Panc1 (cell line): ENCODE measurements around the gene PDE6A. TPM values are rescaled to one million over a fixed set of nuclear protein-coding genes. Genes with fewer than 3 reads are reported as not detected.
"Not testable (repeated sequence)": the region's sequence is repeated elsewhere in the genome, so short reads cannot be mapped to it uniquely, and the experiment has no call there.

Experiments
- ATAC-seq: fragments of 200-7000 bp; cut with Tn5 transposase; 2 replicates; pipeline ENCODE4 v1.9.1; 2020; ENCODE audit warnings: mild to moderate bottlenecking, moderate library complexity
- BruUV-seq: library from RNA; stranded (reverse); fragments of 400-500 nt; replicated peaks from 2 replicates; lab custom pipeline; 2021; lab: Mats Ljungman, UMichigan
- CTCF ChIA-PET: fragments of 300-600 bp; sonication (Branson Sonifier 250); formaldehyde crosslinking; loops from one replicate; lab custom pipeline; 2022; ENCODE audit warnings: antibody characterized with exemption; lab: Charles Lee
- POLR2A ChIA-PET: fragments of 300-600 bp; sonication (Branson Sonifier 250); formaldehyde crosslinking; loops from one replicate; lab custom pipeline; 2022; ENCODE audit warnings: antibody characterized with exemption; lab: Charles Lee
- DNase-seq: peaks from one replicate; pipeline ENCODE4 v3.0.0-alpha.2; 2010; ENCODE audit warnings: low read depth, low spot score
- H3K27ac ChIP-seq: 2 replicates; pipeline ENCODE4 v1.5.1; 2011; ENCODE audit warnings: mild to moderate bottlenecking, low read length, inconsistent platforms
- H3K27me3 ChIP-seq: fragments of 200-500 bp; sonication (Bioruptor generic); 2 replicates; pipeline ENCODE4 v1.6.0; 2014; ENCODE audit warnings: low read length, inconsistent platforms; ENCODE audit not compliant: control insufficient read depth, insufficient read depth
- H3K36me3 ChIP-seq: fragments of 200-500 bp; sonication (Bioruptor generic); 2 replicates; pipeline ENCODE4 v1.5.1; 2014; ENCODE audit warnings: inconsistent platforms, mild to moderate bottlenecking, low read length, moderate library complexity; ENCODE audit not compliant: control insufficient read depth, insufficient read depth
- H3K4me1 ChIP-seq: 2 replicates; pipeline ENCODE4 v1.5.1; 2011; ENCODE audit warnings: inconsistent platforms, mild to moderate bottlenecking, low read length, moderate library complexity; ENCODE audit not compliant: control insufficient read depth, insufficient read depth
- H3K4me3 ChIP-seq, 2 experiments: 2 replicates each; pipeline ENCODE4 v1.5.1; 2011 to 2012; ENCODE audit warnings: low read depth in 2 of 2, low read length in 2 of 2, mild to moderate bottlenecking in 2 of 2, inconsistent platforms in 1 of 2, moderate library complexity in 1 of 2
- H3K9me3 ChIP-seq: fragments of 200-500 bp; sonication (Bioruptor generic); 2 replicates; pipeline ENCODE4 v1.5.1; 2014; ENCODE audit warnings: low read depth, mild to moderate bottlenecking, inconsistent platforms, low read length, moderate library complexity; ENCODE audit not compliant: control insufficient read depth, insufficient read depth
- CTCF ChIP-seq: fragments of 450-650 bp; IDR thresholded peaks from 2 replicates; pipeline ENCODE4 v1.5.1; 2017; ENCODE audit warnings: mild to moderate bottlenecking
- POLR2AphosphoS5 ChIP-seq: IDR thresholded peaks from 2 replicates; pipeline ENCODE4 v1.6.1; 2012; ENCODE audit warnings: mild to moderate bottlenecking, low read depth, low read length, moderate library complexity
- REST ChIP-seq, 2 experiments: IDR thresholded peaks; 2 replicates each; pipeline ENCODE4 v1.6.1; 2011 to 2012; ENCODE audit warnings: low read depth in 2 of 2, control low read depth in 1 of 2, low read length in 1 of 2, mild to moderate bottlenecking in 1 of 2, moderate library complexity in 1 of 2; ENCODE audit not compliant: insufficient read depth in 1 of 2
- SIN3A ChIP-seq: IDR thresholded peaks from 2 replicates; pipeline ENCODE4 v1.6.1; 2012; ENCODE audit warnings: low read depth, mild to moderate bottlenecking, low read length, moderate library complexity, borderline replicate concordance; ENCODE audit not compliant: insufficient read depth
- TCF7L2 ChIP-seq: IDR thresholded peaks from 2 replicates; pipeline ENCODE4 v1.6.1; 2011; ENCODE audit warnings: mild to moderate bottlenecking, low read depth, low read length, inconsistent platforms
- in situ Hi-C: cut with HindIII; loops from 2 replicates; pipeline ENCODE4 v1.10.0; 2016; ENCODE audit warnings: low sequenced_read_pairs, low pct_unique_long_range_greater_than_20kb
- intact Hi-C: fragments of 100-400 bp; cut with micrococcal nuclease; formaldehyde crosslinking; loops from one replicate; pipeline ENCODE4 v1.10.0; 2022; ENCODE audit not compliant: unreplicated experiment
- total RNA-seq: library from RNA; stranded (reverse); gene quantifications from one replicate; pipeline ENCODE4 v1.2.1, GENCODE V29; 2021; ENCODE audit not compliant: unreplicated experiment

Gene PDE6A
- total RNA-seq, 1 experiment from 2014 or later: 0.33 TPM

GRCh38 chr5:149860801-149861322 is 83.7 kb downstream of the PDE6A start:
- H3K4me3 ChIP-seq: no peak overlapping the region
- no peaks in the 10 kb centered on the region for H3K4me1 ChIP-seq
- ChIA-PET POLR2A (no interaction called here), CTCF (no interaction called here)
- ATAC-seq (no peak), DNase-seq (no peak)
- no peak overlapping the region for H3K27ac ChIP-seq
- TF ChIP-seq POLR2AphosphoS5 (no peak), CTCF (no peak), SIN3A (no peak), REST (IDR thresholded peaks at IDR 0.05; ENCODE audit: insufficient read depth in 1 of 2, low read depth in 2 of 2, low read length in 1 of 2) (no peak), TCF7L2 (no peak)
- intact Hi-C loops: no loop called here
- no peaks in the 10 kb centered on the region for H3K27me3 ChIP-seq
- no TSS peak for BruUV-seq
- no peaks in the 10 kb centered on the region for H3K36me3 ChIP-seq
- in situ Hi-C loops: no loop called here
- H3K9me3 ChIP-seq: no peaks in the 10 kb centered on the region

GRCh38 chr5:149859746-149860145 is 84.8 kb downstream of the PDE6A start:
- POLR2A ChIA-PET: interaction anchor here (0.6 kb wide), 1 partner anchor 10 kb away, joined by 4 read pairs; no protein-coding TSS in a partner anchor
- in situ Hi-C loops: no loop called here
- no peaks in the 10 kb centered on the region for H3K9me3 ChIP-seq
- no TSS peak for BruUV-seq
- no peaks in the 10 kb centered on the region for H3K36me3 ChIP-seq
- H3K4me3 ChIP-seq: no peak overlapping the region
- intact Hi-C loops: no loop called here
- CTCF ChIA-PET: no interaction called here
- no peak for TF ChIP-seq CTCF
- no peak for TF ChIP-seq TCF7L2
- no peak for TF ChIP-seq POLR2AphosphoS5
- TF ChIP-seq REST (IDR thresholded peaks at IDR 0.05; ENCODE audit: insufficient read depth in 1 of 2, low read depth in 2 of 2, low read length in 1 of 2): no peak
- no peak for TF ChIP-seq SIN3A
- no peaks in the 10 kb centered on the region for H3K4me1 ChIP-seq
- DNase-seq: no peak
- no peaks in the 10 kb centered on the region for H3K27me3 ChIP-seq
- no peak for ATAC-seq
- H3K27ac ChIP-seq: no peak overlapping the region

GRCh38 chr5:149858481-149858880 is 86.1 kb downstream of the PDE6A start:
- H3K27me3 ChIP-seq, H3K36me3 ChIP-seq, intact Hi-C loops, POLR2A ChIA-PET, H3K4me1 ChIP-seq, H3K4me3 ChIP-seq, BruUV-seq, CTCF ChIA-PET, DNase-seq, H3K9me3 ChIP-seq, in situ Hi-C loops, H3K27ac ChIP-seq, ATAC-seq: not testable (repeated sequence)
